GM18870 (cell line): Measurements from ENCODE around the gene FAM222B.

Experiments
- ATAC-seq: cut with Tn5 transposase; IDR thresholded peaks from one replicate; pipeline ENCODE4 v1.9.1; 2021; ENCODE audit warnings: moderate library complexity; ENCODE audit not compliant: unreplicated experiment

Gene FAM222B

GRCh38 chr17:28716740-28717577 is 125.6 kb downstream of the FAM222B start:
- ATAC-seq: no peak

- ATAC-seq: no peak
Observed at GRCh38 chr17:28715217-28715616, 127.4 kb downstream of the FAM222B start.

GRCh38 chr17:28714281-28714680 is 128.3 kb downstream of the FAM222B start:
- ATAC-seq: no peak

- no peak for ATAC-seq
Observed at GRCh38 chr17:28712705-28713415, 129.7 kb downstream of the FAM222B start.

GRCh38 chr17:28712032-28712704 is 130.4 kb downstream of the FAM222B start:
- ATAC-seq: no peak

GRCh38 chr17:28711723-28712031 is 130.9 kb downstream of the FAM222B start, which contains the start of gene PROCA1:
TSS of gene PROCA1 (minus strand) at chr17:28711888. CDS start at chr17:28711660, 228 bp downstream.
- ATAC-seq: no peak

- ATAC-seq: peak; percentile 46
Observed at GRCh38 chr17:28710861-28711722, 131.5 kb downstream of the FAM222B start.

GRCh38 chr17:28707339-28707720 is 135.3 kb downstream of the FAM222B start:
- no peak for ATAC-seq

- ATAC-seq: no peak
Observed at GRCh38 chr17:28706471-28707338, 135.9 kb downstream of the FAM222B start.
